GM12878 (cell line): ENCODE results near the gene ZNF394. TPM values are rescaled to one million over a fixed set of nuclear protein-coding genes. Genes with fewer than 3 reads are reported as not detected.

Source experiments
- ATAC-seq: fragments of 200-7000 bp; cut with Tn5 transposase; 3 replicates; pipeline ENCODE4 v1.9.1; 2020; ENCODE audit warnings: mild to moderate bottlenecking, moderate library complexity
- BruUV-seq: library from RNA; stranded (reverse); fragments of 400-500 nt; replicated peaks from 2 replicates; lab custom pipeline; 2021; lab: Mats Ljungman, UMichigan
- CTCF ChIA-PET: fragments of 300-600 bp; sonication (Branson Sonifier 250); formaldehyde crosslinking; extraction: SDS; loops from one replicate; lab custom pipeline; 2021; ENCODE audit warnings: inconsistent platforms; lab: Yijun Ruan, JAX
- POLR2A ChIA-PET: fragments of 350-600 bp; formaldehyde crosslinking; extraction: SDS; loops from one replicate; lab custom pipeline; 2021; ENCODE audit warnings: inconsistent platforms; lab: Charles Lee
- RAD21 ChIA-PET: fragments of 300-600 bp; sonication (Branson Sonifier 250); formaldehyde crosslinking; loops from one replicate; lab custom pipeline; 2023; ENCODE audit warnings: antibody characterized with exemption; ENCODE audit not compliant: unreplicated experiment; lab: Charles Lee
- SMC1A ChIA-PET: fragments of 300-600 bp; sonication (Branson Sonifier 250); formaldehyde crosslinking; loops from one replicate; lab custom pipeline; 2023; ENCODE audit not compliant: unreplicated experiment, uncharacterized antibody; lab: Charles Lee
- DNase-seq: peaks from one replicate; pipeline ENCODE4 v3.0.0-alpha.2; 2011; ENCODE audit warnings: low read depth, low spot score
- FAIRE-seq: peaks from 3 replicates; lab custom pipeline; 2011; peaks lifted over from hg19 to GRCh38; lab: Jason Lieb, UNC
- H2AFZ ChIP-seq: 2 replicates; pipeline ENCODE4 v1.6.0; 2011; ENCODE audit warnings: low read depth, low read length, control low read depth; ENCODE audit not compliant: control insufficient read depth
- H3K27ac ChIP-seq: 2 replicates; pipeline ENCODE4 v1.5.1; 2011; ENCODE audit warnings: control low read depth; ENCODE audit not compliant: control insufficient read depth, insufficient read depth
- H3K27me3 ChIP-seq, 2 experiments: replicated peaks in 1 of 2; 2 replicates each; pipeline versions ENCODE4 v1.6.0 to v1.6.1; 2011; ENCODE audit warnings: low read length in 1 of 2; ENCODE audit not compliant: control insufficient read depth in 2 of 2, insufficient read depth in 2 of 2
- H3K36me3 ChIP-seq, 2 experiments: 2 replicates each; pipeline ENCODE4 v1.5.1; 2011; ENCODE audit warnings: low read length in 1 of 2; ENCODE audit not compliant: control insufficient read depth in 2 of 2, insufficient read depth in 2 of 2
- H3K4me1 ChIP-seq: 2 replicates; pipeline ENCODE4 v1.6.1; 2011; ENCODE audit warnings: mild to moderate bottlenecking, low read length, moderate library complexity, mixed read lengths; ENCODE audit not compliant: control insufficient read depth, insufficient read depth
- H3K4me2 ChIP-seq: 2 replicates; pipeline ENCODE4 v1.6.0; 2011; ENCODE audit warnings: control low read depth; ENCODE audit not compliant: control insufficient read depth, insufficient read depth
- H3K4me3 ChIP-seq: fragments of 200-600 bp; sonication (generic); 2 replicates; pipeline ENCODE4 v1.5.1; 2016
- H3K79me2 ChIP-seq: 2 replicates; pipeline ENCODE4 v1.6.0; 2011; ENCODE audit warnings: low read length; ENCODE audit not compliant: control insufficient read depth, insufficient read depth
- H3K9ac ChIP-seq: 2 replicates; pipeline ENCODE4 v1.8.0; 2011; ENCODE audit warnings: low read length, control low read depth, mixed read lengths; ENCODE audit not compliant: control insufficient read depth, insufficient read depth
- H3K9me3 ChIP-seq: replicated peaks from 3 replicates; pipeline ENCODE4 v1.5.1; 2011; ENCODE audit warnings: mild to moderate bottlenecking, low read length; ENCODE audit not compliant: control insufficient read depth, insufficient read depth
- H4K20me1 ChIP-seq: 2 replicates; pipeline ENCODE4 v1.6.0; 2011; ENCODE audit not compliant: control insufficient read depth, insufficient read depth
- BACH1 ChIP-seq: fragments of 450-650 bp; IDR thresholded peaks from 2 replicates; pipeline ENCODE4 v1.6.1; 2017; ENCODE audit warnings: mild to moderate bottlenecking, borderline replicate concordance
- CREM ChIP-seq: IDR thresholded peaks from 2 replicates; pipeline ENCODE4 v1.6.1; 2014; ENCODE audit warnings: antibody characterized with exemption, low read depth
- ESRRA ChIP-seq: IDR thresholded peaks from 2 replicates; pipeline ENCODE4 v1.6.1; 2012; ENCODE audit warnings: mild to moderate bottlenecking, low read length, improper control_type of control experiment
- FOXM1 ChIP-seq: IDR thresholded peaks from 2 replicates; pipeline ENCODE4 v1.6.1; 2012; ENCODE audit warnings: low read depth, mild to moderate bottlenecking, inconsistent platforms, low read length, moderate library complexity
- HSF1 ChIP-seq: fragments of 150-350 bp; IDR thresholded peaks from 2 replicates; pipeline ENCODE4 v1.6.1; 2014; ENCODE audit warnings: mild to moderate bottlenecking, low read depth, low read length
- MXI1 ChIP-seq: fragments of 150-350 bp; IDR thresholded peaks from 2 replicates; pipeline ENCODE4 v1.6.1; 2011; ENCODE audit warnings: low read depth, mild to moderate bottlenecking, inconsistent platforms, low read length, improper control_type of control experiment
- SMARCA5 ChIP-seq: fragments of 450-650 bp; IDR thresholded peaks from 2 replicates; pipeline ENCODE4 v1.6.1; 2017; ENCODE audit warnings: mild to moderate bottlenecking
- YBX1 ChIP-seq: fragments of 450-650 bp; IDR thresholded peaks from 2 replicates; pipeline ENCODE4 v1.6.1; 2016; ENCODE audit warnings: antibody characterized with exemption
- ZBTB11 ChIP-seq: fragments of 450-650 bp; formaldehyde crosslinking; IDR thresholded peaks from 2 replicates; pipeline ENCODE4 v1.5.0; 2022; ENCODE audit warnings: mild to moderate bottlenecking, missing genetic modification characterization
- ZZZ3 ChIP-seq: IDR thresholded peaks from 2 replicates; pipeline ENCODE4 v1.6.1; 2011; ENCODE audit warnings: low read depth; ENCODE audit not compliant: control insufficient read depth, insufficient read length
- WGBS: methylation state at CpG from one replicate; pipeline ENCODE4 v1.1.6; 2016; ENCODE audit warnings: low lambda C conversion rate; ENCODE audit not compliant: insufficient replicate concordance, insufficient coverage; ENCODE audit errors: missing lambda C conversion rate; 5-methylcytosine and 5-hydroxymethylcytosine counted together
- in situ Hi-C: fragments of 300-500 bp; cut with MboI; formaldehyde crosslinking; loops from 9 replicates; pipeline ENCODE4 v1.14.3; 2018; ENCODE audit warnings: mixed read lengths
- intact Hi-C: fragments of 100-400 bp; cut with micrococcal nuclease; formaldehyde crosslinking; loops from one replicate; pipeline ENCODE4 v1.14.2; 2022; ENCODE audit not compliant: unreplicated experiment
- polyA plus RNA-seq, 11 experiments: library from polyadenylated mRNA; depleted of rRNA in 4 of 11; unstranded in 6 of 11; stranded (reverse) in 5 of 11; fragments of >200 nt; fragmentation: Nextera tagmentation in 4 of 11; fragmentation: Illumina TruSeq in 1 of 11; extraction: Ambion mirVana in 4 of 11; extraction: Trizol in 1 of 11; gene quantifications; 1 replicate in 1 of 11; 2 replicates in 10 of 11; pipeline versions ENCODE4 v1.2.1 to v1.2.3, GENCODE V29; 2011 to 2016; ENCODE audit warnings: inconsistent platforms in 2 of 11, missing spikeins in 2 of 11, low read depth in 1 of 11
- total RNA-seq, 4 experiments: library from RNA; depleted of rRNA in 3 of 4; stranded (reverse); fragments of >200 nt in 3 of 4; fragmentation: Illumina TruSeq in 1 of 4; extraction: Trizol in 1 of 4; gene quantifications; 2 replicates each; pipeline versions ENCODE4 v1.2.1 to v1.2.3, GENCODE V29; 2013 to 2021

Gene ZNF394
- total and polyA plus RNA-seq, 10 of the 15 experiments (the other 5 are each of a cell fraction or from before 2014, with no cell fraction given): 2.5 to 26.8 (median 22.7) TPM

GRCh38 chr7:99453105-99453504 lies 47.0 kb downstream of the ZNF394 start (continued):
- TF ChIP-seq ZBTB11 (CRISPR knock-in tag) (no peak), HSF1 (no peak)

- FAIRE-seq: no peak
- intact Hi-C loops: no loop called here
- in situ Hi-C loops: no loop called here
- CTCF ChIA-PET: no interaction called here
- no TSS peak for BruUV-seq
- Histone ChIP-seq H3K27ac (no peak overlapping the region), H3K4me1 (no peaks in the 10 kb centered on the region), H3K4me3 (no peak overlapping the region), H3K27me3 (no peaks in the 10 kb centered on the region), H4K20me1 (no peaks in the 10 kb centered on the region), H3K36me3 (peaks cover 41 to 51% of the 10 kb centered on the region in 2 experiments), H3K79me2 (no peaks in the 10 kb centered on the region), H3K9ac (no peak overlapping the region), H3K9me3 (no peaks in the 10 kb centered on the region), H2AFZ (no peak overlapping the region), H3K4me2 (no peak overlapping the region)
- 90% methylated on average over 13 of the region's 13 CpGs for WGBS
- RAD21 ChIA-PET: no interaction called here
- SMC1A ChIA-PET: no interaction called here
- POLR2A ChIA-PET: no interaction called here
- no peak for ATAC-seq
- TF ChIP-seq ZZZ3 (no peak), FOXM1 (no peak), YBX1 (no peak), SMARCA5 (no peak), MXI1 (no peak), CREM (no peak), ESRRA (no peak), BACH1 (no peak)
- no peak for DNase-seq
Measured at GRCh38 chr7:99452541-99452940, 47.5 kb downstream of the ZNF394 start.
